HG03135 (cell line): ENCODE results near the gene P2RY11.

Experiments used
- ATAC-seq: cut with Tn5 transposase; IDR thresholded peaks from one replicate; pipeline ENCODE4 v1.9.1; 2021; ENCODE audit warnings: mild to moderate bottlenecking, moderate library complexity; ENCODE audit not compliant: unreplicated experiment

P2RY11 gene

GRCh38 chr19:10092648-10093294 lies 18.7 kb upstream of the P2RY11 start:
- no peak for ATAC-seq

- ATAC-seq: no peak
These were observed 18.0 kb upstream of the P2RY11 start for GRCh38 chr19:10093295-10094186.

- no peak for ATAC-seq
These were observed 15.9 kb upstream of the P2RY11 start for GRCh38 chr19:10095622-10095947.

- ATAC-seq: peak; percentile 65
These were observed 15.4 kb upstream of the P2RY11 start for GRCh38 chr19:10095948-10096614.

GRCh38 chr19:10096615-10096963 lies 14.9 kb upstream of the P2RY11 start:
- ATAC-seq: no peak

GRCh38 chr19:10100163-10100785 lies 11.2 kb upstream of the P2RY11 start:
- no peak for ATAC-seq

- ATAC-seq: peak; percentile 29
These were observed 8.7 kb upstream of the P2RY11 start for GRCh38 chr19:10102787-10103236.

GRCh38 chr19:10104130-10104513 lies 7.4 kb upstream of the P2RY11 start:
- no peak for ATAC-seq

- peak; percentile 43 for ATAC-seq
These were observed 6.6 kb upstream of the P2RY11 start for GRCh38 chr19:10104665-10105508.

- ATAC-seq: peak; percentile 23
These were observed 5.9 kb upstream of the P2RY11 start for GRCh38 chr19:10105509-10106099.

GRCh38 chr19:10106100-10106936 lies 5.2 kb upstream of the P2RY11 start, which contains the start of gene PPAN:
Gene PPAN, plus strand, starts transcription at chr19:10106362. Its CDS starts 33 bp downstream, at chr19:10106395.
- peak; percentile 55 for ATAC-seq

- ATAC-seq: no peak
These were observed 4.2 kb upstream of the P2RY11 start for GRCh38 chr19:10107254-10107653.

GRCh38 chr19:10107817-10108367 lies 3.6 kb upstream of the P2RY11 start:
- no peak for ATAC-seq

GRCh38 chr19:10109528-10109927 lies 2.0 kb upstream of the P2RY11 start:
- no peak for ATAC-seq

- ATAC-seq: no peak
These were observed 1.2 kb upstream of the P2RY11 start for GRCh38 chr19:10110076-10110971.

GRCh38 chr19:10110972-10111317 lies 548 bp upstream of the P2RY11 start:
- ATAC-seq: no peak

GRCh38 chr19:10112037-10112761 lies 706 bp downstream of the P2RY11 start:
- no peak for ATAC-seq
